22Rv1 (cell line): Measurements from ENCODE around the gene COL27A1.

Experiments used
- H3K27ac ChIP-seq: fragments of 450-650 bp; 2 replicates; pipeline ENCODE4 v1.5.1; 2017
- ZFX ChIP-seq: fragments of 450-650 bp; IDR thresholded peaks from 2 replicates; pipeline ENCODE4 v1.6.1; 2017; ENCODE audit warnings: antibody characterized with exemption, borderline replicate concordance
- TF ChIP-seq, protein P1 (sequence below): fragments of 450-650 bp; IDR thresholded peaks from 2 replicates; pipeline ENCODE4 v1.5.1; 2017; ENCODE audit warnings: mild to moderate bottlenecking

Gene COL27A1

GRCh38 chr9:114119242-114120191, 35.8 kb upstream of the COL27A1 start:
- no peak for TF ChIP-seq ZFX
- TF ChIP-seq, protein P1, sequence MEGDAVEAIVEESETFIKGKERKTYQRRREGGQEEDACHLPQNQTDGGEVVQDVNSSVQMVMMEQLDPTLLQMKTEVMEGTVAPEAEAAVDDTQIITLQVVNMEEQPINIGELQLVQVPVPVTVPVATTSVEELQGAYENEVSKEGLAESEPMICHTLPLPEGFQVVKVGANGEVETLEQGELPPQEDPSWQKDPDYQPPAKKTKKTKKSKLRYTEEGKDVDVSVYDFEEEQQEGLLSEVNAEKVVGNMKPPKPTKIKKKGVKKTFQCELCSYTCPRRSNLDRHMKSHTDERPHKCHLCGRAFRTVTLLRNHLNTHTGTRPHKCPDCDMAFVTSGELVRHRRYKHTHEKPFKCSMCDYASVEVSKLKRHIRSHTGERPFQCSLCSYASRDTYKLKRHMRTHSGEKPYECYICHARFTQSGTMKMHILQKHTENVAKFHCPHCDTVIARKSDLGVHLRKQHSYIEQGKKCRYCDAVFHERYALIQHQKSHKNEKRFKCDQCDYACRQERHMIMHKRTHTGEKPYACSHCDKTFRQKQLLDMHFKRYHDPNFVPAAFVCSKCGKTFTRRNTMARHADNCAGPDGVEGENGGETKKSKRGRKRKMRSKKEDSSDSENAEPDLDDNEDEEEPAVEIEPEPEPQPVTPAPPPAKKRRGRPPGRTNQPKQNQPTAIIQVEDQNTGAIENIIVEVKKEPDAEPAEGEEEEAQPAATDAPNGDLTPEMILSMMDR, result no peak

DNA sequence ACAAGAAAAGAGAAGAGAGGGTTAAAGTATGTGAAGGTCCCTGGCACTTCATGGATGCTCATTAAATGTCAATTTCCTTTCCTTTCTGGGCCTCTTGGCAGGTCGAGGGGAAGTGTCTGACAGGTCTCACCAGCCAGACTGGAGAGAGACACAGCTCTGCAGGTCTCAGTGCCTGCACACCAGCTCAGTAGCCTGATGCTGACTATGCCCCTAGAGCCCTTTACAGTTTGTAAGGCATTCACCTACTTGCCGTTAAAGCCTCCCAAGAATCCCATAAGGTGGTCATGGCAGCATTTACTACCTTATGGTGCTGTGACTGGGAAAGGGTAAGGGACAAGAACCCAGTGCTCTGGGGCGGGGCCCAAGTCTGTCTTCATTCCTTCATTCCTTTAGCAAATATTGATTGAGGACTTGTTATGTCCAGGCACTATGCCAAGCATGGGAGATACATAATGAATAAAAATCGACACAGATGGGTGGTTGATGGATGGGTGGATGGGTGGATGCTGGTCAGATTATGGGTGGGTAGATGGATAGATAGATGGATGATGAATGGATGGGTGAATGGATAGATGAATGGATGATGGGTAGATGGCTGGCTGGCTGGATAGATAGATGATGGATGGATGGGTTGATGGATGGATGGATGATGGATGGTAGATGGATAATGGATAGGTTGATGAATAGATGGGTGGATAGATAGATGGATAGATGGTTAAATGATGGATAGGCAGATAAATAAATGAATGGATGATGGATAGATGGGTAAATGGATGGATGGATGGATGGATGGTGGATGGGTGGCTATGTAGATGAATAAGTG, 34.9 kb upstream of the COL27A1 start:
- TF ChIP-seq ZFX, result no peak
- TF ChIP-seq, protein P1, result no peak

More at GRCh38 chr9:114119242-114120191, 35.8 kb upstream of the COL27A1 start:
- peak overlapping the region; percentile 89 for H3K27ac ChIP-seq

DNA sequence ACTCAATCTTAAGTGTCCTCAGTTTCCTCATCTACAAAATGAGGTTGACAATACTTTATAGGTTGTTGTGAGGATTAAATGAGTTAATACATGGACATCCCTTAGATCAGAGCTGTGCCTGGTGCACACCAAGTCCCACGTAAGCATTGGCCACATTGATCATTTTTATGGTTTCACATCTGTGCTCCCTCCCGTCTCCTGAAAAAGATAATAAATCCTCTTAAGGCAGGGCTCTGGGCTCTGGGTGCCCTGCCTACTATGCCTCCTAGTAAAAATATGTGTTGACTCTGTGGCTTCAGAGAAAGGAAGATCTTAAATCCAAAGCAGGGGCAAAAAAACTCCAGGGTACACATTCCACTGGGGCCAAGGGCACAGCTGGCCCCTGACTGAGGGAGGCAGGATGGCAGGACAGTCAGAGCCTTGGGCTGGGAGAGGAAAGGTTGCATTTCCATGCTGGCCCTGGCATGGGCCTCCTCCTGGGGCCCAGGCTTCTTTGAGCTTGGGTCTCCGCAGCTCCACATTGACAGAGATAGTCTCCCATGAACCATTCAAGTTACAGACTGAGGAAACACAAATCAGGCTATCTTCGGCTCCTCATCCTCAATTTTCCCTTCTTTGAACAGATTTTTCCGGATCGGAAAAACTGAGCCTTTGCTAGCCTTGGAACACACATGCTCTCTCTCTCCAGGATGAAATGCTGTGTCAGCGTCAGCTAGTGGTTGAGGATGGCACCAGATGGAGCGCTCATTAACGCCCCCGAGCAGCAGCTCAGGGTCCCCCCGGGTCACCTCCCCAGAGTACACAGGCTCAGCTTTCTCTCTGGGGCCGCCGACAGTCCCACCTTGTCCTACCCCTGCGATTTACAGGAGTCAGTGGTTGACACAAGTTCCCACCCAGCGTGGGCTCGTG, 33.9 kb upstream of the COL27A1 start:
- no peak for TF ChIP-seq ZFX
- TF ChIP-seq, protein P1, result no peak
- H3K27ac ChIP-seq, result no peak overlapping the region

More for the DNA sequence above, 34.9 kb upstream of the COL27A1 start:
- H3K27ac ChIP-seq, result peak overlapping the region; percentile 89

GRCh38 chr9:114122136-114123027, 33.0 kb upstream of the COL27A1 start:
- no peak for TF ChIP-seq ZFX
- TF ChIP-seq, protein P1, result no peak
- no peak overlapping the region for H3K27ac ChIP-seq

GRCh38 chr9:114123031-114123977, 32.0 kb upstream of the COL27A1 start:
- no peak overlapping the region for H3K27ac ChIP-seq

GRCh38 chr9:114124138-114124537, 31.2 kb upstream of the COL27A1 start:
- TF ChIP-seq ZFX, result no peak
- H3K27ac ChIP-seq, result no peak overlapping the region

More at GRCh38 chr9:114123031-114123977, 32.0 kb upstream of the COL27A1 start:
- no peak for TF ChIP-seq ZFX
